Measurements from ENCODE around the gene KCTD5. TPM values are rescaled to one million over a fixed set of nuclear protein-coding genes. Genes with fewer than 3 reads are reported as not detected.

The KCTD5 gene
- total and polyA plus RNA-seq, 10 of the 15 experiments (the other 5 are each of a cell fraction or from before 2014, with no cell fraction given): 0.58 to 56.4 (median 37.3) TPM

DNA sequence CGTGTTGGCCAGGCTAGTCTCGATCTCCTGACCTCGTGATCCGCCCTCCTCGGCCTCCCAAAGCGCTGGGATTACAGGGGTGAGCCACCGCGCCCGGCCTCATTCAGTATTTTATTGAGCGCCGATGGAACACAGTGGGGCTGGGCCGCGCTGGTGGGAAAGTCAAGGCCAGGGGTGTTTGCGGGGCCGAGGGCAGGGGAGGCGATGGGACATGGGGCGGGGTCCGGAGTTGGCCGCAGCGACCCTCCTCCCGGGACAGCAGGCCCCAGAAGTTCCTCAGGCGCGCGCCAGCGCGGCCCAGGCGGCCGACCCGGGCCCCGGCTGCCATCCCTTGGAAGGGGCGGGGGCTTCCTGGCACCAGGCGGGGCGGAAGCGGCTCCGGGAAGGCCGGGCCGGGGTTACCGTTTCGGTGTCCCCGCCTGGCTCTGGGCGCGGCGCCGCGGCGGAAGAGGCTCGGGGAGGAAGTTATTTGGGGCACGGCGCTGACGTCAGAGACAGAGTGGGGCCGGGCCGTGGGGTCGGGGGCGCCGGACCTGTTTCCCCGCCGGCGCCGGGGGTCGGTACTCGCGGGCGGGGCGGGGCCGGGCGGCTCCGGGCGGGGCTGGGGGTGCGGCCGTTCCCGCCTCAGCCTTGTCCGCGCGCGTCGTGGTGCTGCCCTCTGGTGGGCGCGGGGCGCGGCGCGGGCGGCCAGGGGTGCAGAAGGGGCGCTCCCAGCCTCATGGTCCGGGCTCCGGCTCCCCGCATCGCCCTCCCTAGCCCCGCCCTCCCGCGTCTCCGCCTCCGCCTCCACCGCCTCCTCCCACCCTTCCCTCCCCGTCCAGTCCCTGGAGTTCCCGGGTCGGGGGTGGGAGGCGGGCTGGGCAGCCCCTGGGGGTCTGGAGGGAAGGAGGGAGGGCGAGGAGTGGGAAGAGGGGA, 38.7 kb downstream of the KCTD5 start (continued):
- TF ChIP-seq, protein P1, sequence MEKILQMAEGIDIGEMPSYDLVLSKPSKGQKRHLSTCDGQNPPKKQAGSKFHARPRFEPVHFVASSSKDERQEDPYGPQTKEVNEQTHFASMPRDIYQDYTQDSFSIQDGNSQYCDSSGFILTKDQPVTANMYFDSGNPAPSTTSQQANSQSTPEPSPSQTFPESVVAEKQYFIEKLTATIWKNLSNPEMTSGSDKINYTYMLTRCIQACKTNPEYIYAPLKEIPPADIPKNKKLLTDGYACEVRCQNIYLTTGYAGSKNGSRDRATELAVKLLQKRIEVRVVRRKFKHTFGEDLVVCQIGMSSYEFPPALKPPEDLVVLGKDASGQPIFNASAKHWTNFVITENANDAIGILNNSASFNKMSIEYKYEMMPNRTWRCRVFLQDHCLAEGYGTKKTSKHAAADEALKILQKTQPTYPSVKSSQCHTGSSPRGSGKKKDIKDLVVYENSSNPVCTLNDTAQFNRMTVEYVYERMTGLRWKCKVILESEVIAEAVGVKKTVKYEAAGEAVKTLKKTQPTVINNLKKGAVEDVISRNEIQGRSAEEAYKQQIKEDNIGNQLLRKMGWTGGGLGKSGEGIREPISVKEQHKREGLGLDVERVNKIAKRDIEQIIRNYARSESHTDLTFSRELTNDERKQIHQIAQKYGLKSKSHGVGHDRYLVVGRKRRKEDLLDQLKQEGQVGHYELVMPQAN (conservative IDR thresholded peaks at IDR 0.05): peak; percentile 46; the same call in 1 of the 2 replicates
- TF ChIP-seq, protein P2, sequence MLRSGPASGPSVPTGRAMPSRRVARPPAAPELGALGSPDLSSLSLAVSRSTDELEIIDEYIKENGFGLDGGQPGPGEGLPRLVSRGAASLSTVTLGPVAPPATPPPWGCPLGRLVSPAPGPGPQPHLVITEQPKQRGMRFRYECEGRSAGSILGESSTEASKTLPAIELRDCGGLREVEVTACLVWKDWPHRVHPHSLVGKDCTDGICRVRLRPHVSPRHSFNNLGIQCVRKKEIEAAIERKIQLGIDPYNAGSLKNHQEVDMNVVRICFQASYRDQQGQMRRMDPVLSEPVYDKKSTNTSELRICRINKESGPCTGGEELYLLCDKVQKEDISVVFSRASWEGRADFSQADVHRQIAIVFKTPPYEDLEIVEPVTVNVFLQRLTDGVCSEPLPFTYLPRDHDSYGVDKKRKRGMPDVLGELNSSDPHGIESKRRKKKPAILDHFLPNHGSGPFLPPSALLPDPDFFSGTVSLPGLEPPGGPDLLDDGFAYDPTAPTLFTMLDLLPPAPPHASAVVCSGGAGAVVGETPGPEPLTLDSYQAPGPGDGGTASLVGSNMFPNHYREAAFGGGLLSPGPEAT (IDR thresholded peaks at IDR 0.05; ENCODE audit: low read depth): no peak
- no peak for TF ChIP-seq STAT1 (conservative IDR thresholded peaks at IDR 0.05)
- TF ChIP-seq TBL1XR1 (IDR thresholded peaks at IDR 0.05; ENCODE audit: low read depth, low read length): 0 out of 2 replicates have a peak, but pooled peaks have one; percentile 13
- no peak for TF ChIP-seq YBX1 (IDR thresholded peaks at IDR 0.05)
- no peak for TF ChIP-seq CBX3 (IDR thresholded peaks at IDR 0.05; ENCODE audit: borderline replicate concordance, low read depth)
- TF ChIP-seq JUNB (IDR thresholded peaks at IDR 0.05): no peak
- no peak for TF ChIP-seq WRNIP1 (IDR thresholded peaks at IDR 0.05; ENCODE audit: borderline replicate concordance, low read depth, low read length)
- TF ChIP-seq TAF1 (IDR thresholded peaks at IDR 0.05; ENCODE audit: borderline replicate concordance, low read depth, low read length): peak; percentile 65; the same call in 1 of the 2 replicates
- TF ChIP-seq RFX5 (IDR thresholded peaks at IDR 0.05; ENCODE audit: low read depth, low read length): no peak
- TF ChIP-seq KLF5 (IDR thresholded peaks at IDR 0.05; ENCODE audit: partially characterized antibody): no peak
- TF ChIP-seq DPF2 (IDR thresholded peaks at IDR 0.05): peak; percentile 53; the same call in 1 of the 2 replicates
- TF ChIP-seq, protein P3, sequence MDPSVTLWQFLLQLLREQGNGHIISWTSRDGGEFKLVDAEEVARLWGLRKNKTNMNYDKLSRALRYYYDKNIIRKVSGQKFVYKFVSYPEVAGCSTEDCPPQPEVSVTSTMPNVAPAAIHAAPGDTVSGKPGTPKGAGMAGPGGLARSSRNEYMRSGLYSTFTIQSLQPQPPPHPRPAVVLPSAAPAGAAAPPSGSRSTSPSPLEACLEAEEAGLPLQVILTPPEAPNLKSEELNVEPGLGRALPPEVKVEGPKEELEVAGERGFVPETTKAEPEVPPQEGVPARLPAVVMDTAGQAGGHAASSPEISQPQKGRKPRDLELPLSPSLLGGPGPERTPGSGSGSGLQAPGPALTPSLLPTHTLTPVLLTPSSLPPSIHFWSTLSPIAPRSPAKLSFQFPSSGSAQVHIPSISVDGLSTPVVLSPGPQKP (IDR thresholded peaks at IDR 0.05; ENCODE audit: low read depth, low read length): 0 out of 2 replicates have a peak, but pooled peaks have one; percentile 26
- TF ChIP-seq GABPA (IDR thresholded peaks at IDR 0.05; ENCODE audit: low read depth): peak; percentile 95
- TF ChIP-seq SP1 (IDR thresholded peaks at IDR 0.05; ENCODE audit: low read depth, low read length): peak; percentile 39
- peak; percentile 80 for TF ChIP-seq YY1 (IDR thresholded peaks at IDR 0.05; ENCODE audit: low read depth, low read length)
- TF ChIP-seq RAD21 (IDR thresholded peaks at IDR 0.05; ENCODE audit: insufficient read depth, low read depth, low read length): peak; percentile 56
- no peak for TF ChIP-seq MYC (IDR thresholded peaks at IDR 0.05; ENCODE audit: insufficient read depth, insufficient read length, insufficient replicate concordance, low read length, severe bottlenecking)
- TF ChIP-seq, protein P4, sequence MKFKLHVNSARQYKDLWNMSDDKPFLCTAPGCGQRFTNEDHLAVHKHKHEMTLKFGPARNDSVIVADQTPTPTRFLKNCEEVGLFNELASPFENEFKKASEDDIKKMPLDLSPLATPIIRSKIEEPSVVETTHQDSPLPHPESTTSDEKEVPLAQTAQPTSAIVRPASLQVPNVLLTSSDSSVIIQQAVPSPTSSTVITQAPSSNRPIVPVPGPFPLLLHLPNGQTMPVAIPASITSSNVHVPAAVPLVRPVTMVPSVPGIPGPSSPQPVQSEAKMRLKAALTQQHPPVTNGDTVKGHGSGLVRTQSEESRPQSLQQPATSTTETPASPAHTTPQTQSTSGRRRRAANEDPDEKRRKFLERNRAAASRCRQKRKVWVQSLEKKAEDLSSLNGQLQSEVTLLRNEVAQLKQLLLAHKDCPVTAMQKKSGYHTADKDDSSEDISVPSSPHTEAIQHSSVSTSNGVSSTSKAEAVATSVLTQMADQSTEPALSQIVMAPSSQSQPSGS (IDR thresholded peaks at IDR 0.05; ENCODE audit: low read length): no peak
- peak; percentile 77 for TF ChIP-seq IKZF1 (conservative IDR thresholded peaks at IDR 0.05)
- TF ChIP-seq, protein P5, sequence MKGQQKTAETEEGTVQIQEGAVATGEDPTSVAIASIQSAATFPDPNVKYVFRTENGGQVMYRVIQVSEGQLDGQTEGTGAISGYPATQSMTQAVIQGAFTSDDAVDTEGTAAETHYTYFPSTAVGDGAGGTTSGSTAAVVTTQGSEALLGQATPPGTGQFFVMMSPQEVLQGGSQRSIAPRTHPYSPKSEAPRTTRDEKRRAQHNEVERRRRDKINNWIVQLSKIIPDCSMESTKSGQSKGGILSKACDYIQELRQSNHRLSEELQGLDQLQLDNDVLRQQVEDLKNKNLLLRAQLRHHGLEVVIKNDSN (IDR thresholded peaks at IDR 0.05; ENCODE audit: borderline replicate concordance, extremely low read length, insufficient read depth, low read depth, low read length): no peak
- TF ChIP-seq ETV6 (conservative IDR thresholded peaks at IDR 0.05 in 1 of 2, IDR thresholded peaks at IDR 0.05 in 1 of 2; ENCODE audit: borderline replicate concordance in 1 of 2, low read depth in 1 of 2): no peak

Data from GM12878 (cell line).